BE2C (cell line): Measurements from ENCODE around the gene CAMK1D.
"Not testable (repeated sequence)": the region's sequence is repeated elsewhere in the genome, so short reads cannot be mapped to it uniquely, and the experiment has no call there.

Source experiments
- DNase-seq: peaks from one replicate; pipeline ENCODE4 v3.0.0-alpha.2; 2020
- H3K27me3 ChIP-seq: fragments of 250-450 bp; sonication (Bioruptor Pico); 2 replicates; pipeline ENCODE4 v1.5.1; 2020; ENCODE audit warnings: mild to moderate bottlenecking
- H3K36me3 ChIP-seq: fragments of 250-450 bp; sonication (Bioruptor Pico); 2 replicates; pipeline ENCODE4 v1.5.1; 2020; ENCODE audit warnings: mild to moderate bottlenecking
- H3K4me1 ChIP-seq: fragments of 250-450 bp; sonication (Bioruptor Pico); 2 replicates; pipeline ENCODE4 v1.5.1; 2020
- H3K4me3 ChIP-seq: 2 replicates; pipeline ENCODE4 v1.5.1; 2011; ENCODE audit warnings: low read depth, low read length
- H3K9me3 ChIP-seq: fragments of 250-450 bp; sonication (Bioruptor Pico); 2 replicates; pipeline ENCODE4 v1.5.1; 2020
- TF ChIP-seq, protein P1 (sequence below): IDR thresholded peaks from 2 replicates; pipeline ENCODE4 v1.5.1; 2012; ENCODE audit warnings: mild to moderate bottlenecking, low read depth, low read length

CAMK1D gene

DNA sequence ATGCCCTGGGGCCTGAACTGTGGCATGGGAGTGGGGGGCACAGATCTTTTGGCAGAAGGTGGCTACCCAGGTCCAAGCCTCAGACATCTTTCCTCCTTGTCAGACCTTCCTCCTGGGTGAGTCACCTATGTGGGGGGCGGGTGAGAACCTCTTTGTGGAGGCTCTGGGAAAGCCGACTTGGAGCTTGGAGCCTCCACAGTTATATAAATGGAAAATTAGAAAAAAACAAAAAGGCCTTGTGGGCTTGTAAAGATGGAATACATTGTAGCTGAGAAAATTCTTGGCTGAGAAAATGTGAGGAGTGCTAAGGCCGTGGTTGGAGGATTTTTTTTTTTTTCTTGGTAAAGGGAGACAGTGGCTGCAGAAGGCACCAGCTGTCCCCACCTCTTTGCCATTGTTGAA, 359.7 kb downstream of the CAMK1D start:
- TF ChIP-seq, protein P1, sequence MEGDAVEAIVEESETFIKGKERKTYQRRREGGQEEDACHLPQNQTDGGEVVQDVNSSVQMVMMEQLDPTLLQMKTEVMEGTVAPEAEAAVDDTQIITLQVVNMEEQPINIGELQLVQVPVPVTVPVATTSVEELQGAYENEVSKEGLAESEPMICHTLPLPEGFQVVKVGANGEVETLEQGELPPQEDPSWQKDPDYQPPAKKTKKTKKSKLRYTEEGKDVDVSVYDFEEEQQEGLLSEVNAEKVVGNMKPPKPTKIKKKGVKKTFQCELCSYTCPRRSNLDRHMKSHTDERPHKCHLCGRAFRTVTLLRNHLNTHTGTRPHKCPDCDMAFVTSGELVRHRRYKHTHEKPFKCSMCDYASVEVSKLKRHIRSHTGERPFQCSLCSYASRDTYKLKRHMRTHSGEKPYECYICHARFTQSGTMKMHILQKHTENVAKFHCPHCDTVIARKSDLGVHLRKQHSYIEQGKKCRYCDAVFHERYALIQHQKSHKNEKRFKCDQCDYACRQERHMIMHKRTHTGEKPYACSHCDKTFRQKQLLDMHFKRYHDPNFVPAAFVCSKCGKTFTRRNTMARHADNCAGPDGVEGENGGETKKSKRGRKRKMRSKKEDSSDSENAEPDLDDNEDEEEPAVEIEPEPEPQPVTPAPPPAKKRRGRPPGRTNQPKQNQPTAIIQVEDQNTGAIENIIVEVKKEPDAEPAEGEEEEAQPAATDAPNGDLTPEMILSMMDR: no peak
- no peak for DNase-seq
- Histone ChIP-seq H3K4me3 (no peak overlapping the region), H3K9me3 (no peaks in the 10 kb centered on the region), H3K27me3 (no peaks in the 10 kb centered on the region), H3K36me3 (no peaks in the 10 kb centered on the region), H3K4me1 (no peaks in the 10 kb centered on the region)

DNA sequence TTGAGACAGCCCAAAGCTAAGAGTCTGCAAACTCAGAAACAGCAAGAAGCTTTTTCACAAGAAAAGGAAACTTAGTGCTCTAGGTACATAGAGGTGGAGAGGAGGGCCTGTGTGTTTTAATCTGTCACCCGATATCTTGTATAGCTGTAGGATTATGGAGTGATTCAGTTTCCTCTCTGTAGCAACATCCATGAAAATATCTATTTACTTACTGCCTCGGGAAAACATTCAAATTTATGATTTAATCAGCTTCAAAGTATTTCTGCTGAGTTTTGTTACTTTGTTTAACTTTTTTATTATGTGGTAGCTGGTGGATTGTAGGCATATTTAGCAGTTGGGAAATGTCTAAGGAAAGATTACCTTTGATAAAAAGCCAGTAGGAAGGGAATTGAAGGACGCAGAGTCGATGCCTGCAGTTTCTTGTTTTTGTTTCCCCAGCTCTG, 360.2 kb downstream of the CAMK1D start:
- H3K27me3 ChIP-seq: no peaks in the 10 kb centered on the region
- H3K4me3 ChIP-seq: no peak overlapping the region
- no peak for DNase-seq

DNA sequence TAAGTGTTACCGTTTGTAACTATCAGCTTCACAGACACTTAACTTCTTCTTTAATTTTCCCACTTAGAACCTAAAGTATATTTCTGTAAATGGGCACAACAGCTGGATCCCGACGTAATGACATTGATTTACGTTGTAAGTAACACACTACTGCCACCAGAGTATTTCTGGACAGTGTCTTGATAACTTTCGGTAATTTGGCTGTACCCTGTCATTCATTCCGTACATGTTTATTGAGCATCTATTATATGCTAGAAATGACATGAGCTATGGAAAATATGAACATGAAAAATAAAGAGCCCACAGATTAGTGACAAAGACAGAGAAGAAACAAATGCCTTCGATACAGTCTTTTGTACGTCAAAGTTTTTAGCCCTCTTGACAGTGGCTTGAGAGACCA, 360.8 kb downstream of the CAMK1D start:
- TF ChIP-seq, protein P1: no peak
- H3K27me3 ChIP-seq: no peaks in the 10 kb centered on the region
- no peaks in the 10 kb centered on the region for H3K36me3 ChIP-seq
- H3K4me1 ChIP-seq: no peaks in the 10 kb centered on the region
- H3K4me3 ChIP-seq: no peak overlapping the region
- no peak for DNase-seq
- H3K9me3 ChIP-seq: no peaks in the 10 kb centered on the region

More for the DNA sequence above, 360.2 kb downstream of the CAMK1D start:
- Histone ChIP-seq H3K4me1 (no peaks in the 10 kb centered on the region), H3K36me3 (no peaks in the 10 kb centered on the region), H3K9me3 (no peaks in the 10 kb centered on the region)
- TF ChIP-seq, protein P1: no peak

DNA sequence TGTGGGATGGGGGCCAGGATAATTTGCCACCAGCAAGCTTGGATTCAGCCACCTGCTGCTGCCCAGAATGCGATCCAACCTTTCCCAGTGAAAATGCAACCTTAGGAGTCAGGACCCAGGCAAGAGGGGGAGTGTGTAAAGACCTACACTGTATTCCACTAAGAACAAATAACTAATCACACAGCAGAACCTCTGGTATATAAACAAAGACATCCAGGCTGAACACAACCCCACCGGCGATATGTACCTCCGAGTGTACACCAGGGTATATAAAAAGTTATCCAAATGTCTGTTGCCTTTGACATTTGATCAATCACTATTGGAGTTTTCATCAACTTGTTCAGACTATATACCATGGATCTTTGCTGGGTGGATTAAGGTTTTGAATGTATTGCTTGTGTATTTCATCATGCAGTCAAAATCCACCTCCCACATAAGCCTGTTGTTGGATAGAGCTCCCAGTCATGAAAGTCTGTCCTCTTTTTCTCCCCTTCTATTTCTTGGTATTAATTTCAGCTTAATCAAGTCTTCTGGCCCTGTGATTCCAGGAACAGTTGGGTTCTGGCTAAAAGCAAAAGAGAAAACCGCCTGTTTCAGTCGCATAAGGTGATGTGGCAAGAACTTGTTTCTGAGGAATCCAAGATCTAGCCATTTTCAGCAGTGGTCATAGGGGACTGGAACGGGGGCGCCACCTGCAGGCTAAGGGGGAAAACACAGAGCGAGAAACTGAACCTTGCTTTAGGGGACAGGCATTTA, 361.4 kb downstream of the CAMK1D start:
- Histone ChIP-seq H3K27me3 (no peaks in the 10 kb centered on the region), H3K9me3 (no peaks in the 10 kb centered on the region), H3K4me1 (no peaks in the 10 kb centered on the region), H3K36me3 (no peaks in the 10 kb centered on the region), H3K4me3 (no peak overlapping the region)
- TF ChIP-seq, protein P1: peak; percentile 93
- DNase-seq: peak; percentile 60

DNA sequence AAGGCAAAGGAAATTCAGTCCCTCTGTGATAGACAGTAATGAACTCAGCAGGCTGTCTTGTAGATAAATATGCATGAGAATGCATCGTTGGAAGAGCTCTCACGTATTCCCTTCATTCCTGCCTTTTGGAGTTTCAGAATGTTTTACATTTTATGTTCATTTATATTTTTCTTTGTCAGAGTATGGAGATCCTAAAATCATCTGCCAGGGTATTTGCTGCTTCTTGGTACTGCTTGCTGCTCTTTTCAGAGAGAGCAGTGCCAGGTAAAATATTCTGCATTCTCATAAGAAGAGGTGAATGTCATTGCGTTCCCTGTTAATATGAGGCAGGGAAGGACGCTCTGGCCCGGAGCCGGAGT, 362.0 kb downstream of the CAMK1D start:
- Histone ChIP-seq H3K4me3 (no peak overlapping the region), H3K27me3 (no peaks in the 10 kb centered on the region), H3K9me3 (no peaks in the 10 kb centered on the region), H3K36me3 (no peaks in the 10 kb centered on the region), H3K4me1 (no peaks in the 10 kb centered on the region)
- DNase-seq: no peak
- TF ChIP-seq, protein P1: no peak

DNA sequence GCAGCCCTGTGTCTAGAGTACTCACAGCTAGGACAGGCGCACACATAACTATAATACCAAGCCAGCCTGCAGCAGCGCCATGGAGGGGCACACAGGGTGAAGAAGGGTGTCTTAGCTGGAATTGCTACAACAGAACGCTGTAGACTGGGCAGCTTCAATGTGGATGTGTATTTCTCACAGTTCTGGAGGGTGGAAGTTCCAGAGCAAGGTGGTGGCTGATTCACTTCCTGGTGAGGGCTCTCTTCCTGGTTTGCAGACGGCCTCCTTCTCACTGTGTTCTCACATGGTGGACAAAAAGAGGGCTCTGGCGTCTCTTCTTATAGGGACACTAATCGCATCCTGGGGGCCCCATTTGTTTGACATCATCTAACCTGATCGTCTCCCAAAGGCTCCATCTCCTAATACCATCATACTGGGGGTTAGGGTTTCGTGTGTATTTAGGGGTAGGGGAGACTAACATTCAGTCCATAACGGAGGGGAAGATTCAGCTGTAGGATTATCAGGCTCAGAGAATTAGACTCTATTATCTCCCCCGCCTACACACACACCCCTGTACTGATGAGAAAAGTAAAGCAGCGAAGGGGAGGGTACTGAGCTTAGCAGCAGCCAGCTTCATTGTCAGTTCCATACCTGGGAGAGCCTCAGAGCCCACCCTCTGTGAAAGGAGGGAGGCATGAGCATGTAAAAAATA, 363.1 kb downstream of the CAMK1D start:
- no peaks in the 10 kb centered on the region for H3K36me3 ChIP-seq
- no peaks in the 10 kb centered on the region for H3K27me3 ChIP-seq
- TF ChIP-seq, protein P1: no peak
- no peaks in the 10 kb centered on the region for H3K9me3 ChIP-seq
- H3K4me3 ChIP-seq: no peak overlapping the region
- no peaks in the 10 kb centered on the region for H3K4me1 ChIP-seq
- no peak for DNase-seq

DNA sequence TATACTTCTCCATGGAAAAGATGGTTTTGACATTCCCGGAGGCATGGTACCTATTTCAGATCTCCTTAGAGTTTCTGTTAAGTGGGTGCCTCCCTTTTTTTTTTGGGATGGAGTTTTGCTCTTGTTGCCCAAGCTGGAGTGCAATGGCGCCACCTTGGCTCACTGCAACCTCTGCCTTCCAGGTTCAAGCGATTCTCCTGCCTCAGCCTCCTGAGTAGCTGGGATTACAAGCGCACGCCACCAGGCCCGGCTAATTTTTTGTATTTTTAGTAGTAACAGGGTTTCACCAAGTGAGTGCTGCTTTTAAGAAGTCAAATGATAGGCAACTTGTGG, 363.6 kb downstream of the CAMK1D start:
- not testable (repeated sequence) for H3K27me3 ChIP-seq, H3K9me3 ChIP-seq, H3K36me3 ChIP-seq, H3K4me3 ChIP-seq, DNase-seq, H3K4me1 ChIP-seq
